GM21390 (cell line): Measurements from ENCODE around the gene SOCS6.
"Not testable (repeated sequence)": the region's sequence is repeated elsewhere in the genome, so short reads cannot be mapped to it uniquely, and the experiment has no call there.

ENCODE experiments used
- ATAC-seq: cut with Tn5 transposase; IDR thresholded peaks from one replicate; pipeline ENCODE4 v1.9.1; 2021; ENCODE audit not compliant: unreplicated experiment

The SOCS6 gene

GRCh38 chr18:70321616-70322015 lies 32.8 kb downstream of the SOCS6 start:
- ATAC-seq: no peak

- no peak for ATAC-seq
Measured at GRCh38 chr18:70322385-70322784, 33.5 kb downstream of the SOCS6 start.

- ATAC-seq: no peak
Measured at GRCh38 chr18:70322928-70323327, 34.1 kb downstream of the SOCS6 start.

GRCh38 chr18:70324897-70325296 lies 36.1 kb downstream of the SOCS6 start:
- ATAC-seq: no peak

- ATAC-seq: no peak
Measured at GRCh38 chr18:70326255-70326654, 37.4 kb downstream of the SOCS6 start.

GRCh38 chr18:70328169-70328568 lies 39.3 kb downstream of the SOCS6 start:
- no peak for ATAC-seq

- no peak for ATAC-seq
Measured at GRCh38 chr18:70329071-70329470, 40.2 kb downstream of the SOCS6 start.

GRCh38 chr18:70330887-70331286 lies 42.0 kb downstream of the SOCS6 start:
- no peak for ATAC-seq

- no peak for ATAC-seq
Measured at GRCh38 chr18:70331456-70332097, 42.7 kb downstream of the SOCS6 start.

GRCh38 chr18:70332694-70333093 lies 43.8 kb downstream of the SOCS6 start:
- ATAC-seq: no peak

- no peak for ATAC-seq
Measured at GRCh38 chr18:70333316-70333715, 44.5 kb downstream of the SOCS6 start.

- ATAC-seq: no peak
Measured at GRCh38 chr18:70333757-70334156, 44.9 kb downstream of the SOCS6 start.

GRCh38 chr18:70334264-70334663 lies 45.4 kb downstream of the SOCS6 start:
- no peak for ATAC-seq

- ATAC-seq: no peak
Measured at GRCh38 chr18:70334728-70335329, 46.0 kb downstream of the SOCS6 start.

GRCh38 chr18:70335892-70336726 lies 47.3 kb downstream of the SOCS6 start:
- ATAC-seq: no peak

GRCh38 chr18:70337139-70337972 lies 48.5 kb downstream of the SOCS6 start:
- ATAC-seq: peak; percentile 43

GRCh38 chr18:70338890-70339289 lies 50.0 kb downstream of the SOCS6 start:
- no peak for ATAC-seq

GRCh38 chr18:70339915-70340314 lies 51.1 kb downstream of the SOCS6 start:
- ATAC-seq: no peak

GRCh38 chr18:70348481-70348880 lies 59.6 kb downstream of the SOCS6 start:
- ATAC-seq: not testable (repeated sequence)

GRCh38 chr18:70349316-70349715 lies 60.5 kb downstream of the SOCS6 start:
- no peak for ATAC-seq

GRCh38 chr18:70354080-70354479 lies 65.2 kb downstream of the SOCS6 start:
- no peak for ATAC-seq
